WERI-Rb-1 (cell line): Measurements from ENCODE around the gene NAMPT.
"Not testable (repeated sequence)": the region's sequence is repeated elsewhere in the genome, so short reads cannot be mapped to it uniquely, and the experiment has no call there.

ENCODE experiments used
- DNase-seq: peaks from one replicate; pipeline ENCODE4 v3.0.0-alpha.2; 2020
- H3K27ac ChIP-seq: fragments of 250-450 bp; sonication (Bioruptor Pico); 2 replicates; pipeline ENCODE4 v1.5.1; 2020; ENCODE audit warnings: mild to moderate bottlenecking, moderate library complexity
- H3K27me3 ChIP-seq: fragments of 250-450 bp; sonication (Bioruptor Pico); 2 replicates; pipeline ENCODE4 v1.5.1; 2021; ENCODE audit warnings: mild to moderate bottlenecking, low read depth, moderate library complexity; ENCODE audit not compliant: insufficient read depth, severe bottlenecking
- H3K36me3 ChIP-seq: fragments of 250-450 bp; sonication (Bioruptor Pico); 2 replicates; pipeline ENCODE4 v1.5.1; 2020; ENCODE audit warnings: mild to moderate bottlenecking, moderate library complexity
- H3K4me3 ChIP-seq: 2 replicates; pipeline ENCODE4 v1.5.1; 2011; ENCODE audit warnings: low read depth, mild to moderate bottlenecking, control low read depth, low read length
- H3K9me3 ChIP-seq: fragments of 250-450 bp; sonication (Bioruptor Pico); 2 replicates; pipeline ENCODE4 v1.5.1; 2021; ENCODE audit warnings: mild to moderate bottlenecking, moderate library complexity; ENCODE audit not compliant: severe bottlenecking
- CTCF ChIP-seq: IDR thresholded peaks from 2 replicates; pipeline ENCODE4 v1.5.1; 2011; ENCODE audit warnings: low read depth, mild to moderate bottlenecking, control low read depth, inconsistent platforms, low read length

The NAMPT gene

GRCh38 chr7:106219170-106219569 lies 65.6 kb downstream of the NAMPT start:
- H3K27me3 ChIP-seq: no peaks in the 10 kb centered on the region
- no peak for TF ChIP-seq CTCF
- H3K9me3 ChIP-seq: no peaks in the 10 kb centered on the region
- H3K36me3 ChIP-seq: no peaks in the 10 kb centered on the region
- no peak overlapping the region for H3K4me3 ChIP-seq
- DNase-seq: no peak
- no peak overlapping the region for H3K27ac ChIP-seq

DNA sequence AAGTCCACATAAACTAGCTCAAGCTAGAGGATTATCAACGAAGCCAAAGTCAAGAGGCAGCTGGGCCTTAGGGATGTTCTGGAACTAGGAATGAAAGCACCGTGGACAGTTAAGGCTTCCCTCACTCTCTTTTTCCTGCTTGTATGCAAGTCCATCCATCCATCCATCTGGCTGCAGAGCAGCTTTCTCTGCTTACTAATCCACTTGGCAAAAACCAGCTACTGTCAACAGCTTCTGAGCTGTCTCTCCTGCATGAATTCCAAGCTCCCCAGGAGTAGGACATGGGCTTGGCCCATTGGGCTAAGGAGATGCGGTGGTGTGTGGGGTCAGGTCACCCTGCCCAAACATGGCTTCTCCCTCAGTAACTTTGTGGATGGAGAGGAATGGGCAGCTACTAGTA lies 66.2 kb downstream of the NAMPT start:
- H3K27me3 ChIP-seq: no peaks in the 10 kb centered on the region
- H3K36me3 ChIP-seq: no peaks in the 10 kb centered on the region
- no peak for TF ChIP-seq CTCF
- DNase-seq: no peak
- H3K9me3 ChIP-seq: no peaks in the 10 kb centered on the region
- no peak overlapping the region for H3K4me3 ChIP-seq
- H3K27ac ChIP-seq: no peak overlapping the region

GRCh38 chr7:106216923-106217542 lies 67.8 kb downstream of the NAMPT start:
- no peak overlapping the region for H3K27ac ChIP-seq
- H3K36me3 ChIP-seq: no peaks in the 10 kb centered on the region
- no peak overlapping the region for H3K4me3 ChIP-seq
- TF ChIP-seq CTCF: no peak
- H3K27me3 ChIP-seq: no peaks in the 10 kb centered on the region
- H3K9me3 ChIP-seq: no peaks in the 10 kb centered on the region
- DNase-seq: no peak

DNA sequence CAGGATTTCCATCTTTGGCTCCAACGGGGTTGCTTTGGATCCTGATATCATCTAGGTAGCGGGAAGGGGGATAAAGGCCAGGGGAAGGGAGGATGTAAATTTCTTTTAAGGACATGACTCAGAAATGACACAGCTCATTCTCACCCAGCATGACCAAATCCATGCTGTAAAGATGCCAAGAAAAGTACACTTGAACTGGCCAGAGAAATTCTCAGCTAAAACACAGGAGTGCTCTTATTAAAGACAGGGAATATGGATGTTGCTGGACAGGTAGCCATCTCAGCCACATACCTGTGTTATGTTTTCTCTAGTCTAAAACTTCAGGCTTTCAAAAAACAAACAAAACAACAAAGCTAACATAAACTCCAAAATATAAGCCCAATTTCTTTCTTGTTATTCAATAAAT lies 68.3 kb downstream of the NAMPT start:
- H3K9me3 ChIP-seq: no peaks in the 10 kb centered on the region
- DNase-seq: no peak
- H3K27me3 ChIP-seq: no peaks in the 10 kb centered on the region
- TF ChIP-seq CTCF: no peak
- H3K27ac ChIP-seq: no peak overlapping the region
- H3K36me3 ChIP-seq: no peaks in the 10 kb centered on the region
- no peak overlapping the region for H3K4me3 ChIP-seq

GRCh38 chr7:106215868-106216516 lies 68.8 kb downstream of the NAMPT start:
- Histone ChIP-seq H3K4me3 (no peak overlapping the region), H3K36me3 (no peaks in the 10 kb centered on the region), H3K27ac (no peak overlapping the region), H3K9me3 (no peaks in the 10 kb centered on the region), H3K27me3 (no peaks in the 10 kb centered on the region)
- DNase-seq: no peak
- no peak for TF ChIP-seq CTCF

DNA sequence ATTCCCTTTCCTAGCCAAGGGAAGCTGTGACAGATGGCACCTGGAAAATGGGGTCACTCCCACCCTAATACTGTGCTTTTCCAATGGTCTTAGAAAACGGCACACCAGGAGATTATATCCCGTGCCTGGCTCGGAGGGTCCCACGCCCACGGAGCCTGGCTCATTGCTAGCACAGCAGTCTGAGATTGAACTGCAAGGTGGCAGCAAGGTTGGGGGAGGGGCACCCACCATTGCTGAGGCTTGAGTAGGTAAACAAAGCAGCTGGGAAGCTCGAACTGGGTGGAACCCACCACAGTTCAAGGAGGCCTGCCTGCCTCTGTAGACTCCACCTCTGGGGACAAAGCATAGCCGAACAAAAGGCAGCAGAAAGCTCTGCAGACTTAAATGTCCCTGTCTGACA lies 75.8 kb downstream of the NAMPT start:
- not testable (repeated sequence) for H3K27me3 ChIP-seq, H3K36me3 ChIP-seq, H3K4me3 ChIP-seq, DNase-seq, H3K27ac ChIP-seq, H3K9me3 ChIP-seq
